HCT116 (cell line): ENCODE measurements around the gene PCSK9.

ENCODE experiments used
- CTCF ChIP-seq, 3 experiments: fragments of 200-600 bp in 1 of 3; sonication (generic) in 1 of 3; IDR thresholded peaks in 2 of 3; conservative IDR thresholded peaks in 1 of 3; 2 replicates each; pipeline ENCODE4 v1.5.1; 2012 to 2017; ENCODE audit warnings: low read depth in 2 of 3, low read length in 2 of 3, antibody characterized with exemption in 1 of 3, borderline replicate concordance in 1 of 3, control low read depth in 1 of 3, mild to moderate bottlenecking in 1 of 3, mixed read lengths in 1 of 3, mixed run types in 1 of 3, moderate library complexity in 1 of 3; ENCODE audit not compliant: insufficient read depth in 1 of 3
- ELF1 ChIP-seq: IDR thresholded peaks from 2 replicates; pipeline ENCODE4 v1.6.1; 2012; ENCODE audit warnings: low read depth, borderline replicate concordance
- EZH2phosphoT487 ChIP-seq: fragments of 200-600 bp; IDR thresholded peaks from 2 replicates; pipeline ENCODE4 v1.6.1; 2018; ENCODE audit warnings: antibody characterized with exemption, borderline replicate concordance
- JUND ChIP-seq: IDR thresholded peaks from 2 replicates; pipeline ENCODE4 v1.6.1; 2012
- POLR2A ChIP-seq: IDR thresholded peaks from 2 replicates; pipeline ENCODE4 v1.7.0; 2011; ENCODE audit warnings: borderline replicate concordance; ENCODE audit not compliant: insufficient read depth, insufficient read length; ENCODE audit errors: extremely low read depth
- RAD21 ChIP-seq: IDR thresholded peaks from 2 replicates; pipeline ENCODE4 v1.6.1; 2012; ENCODE audit warnings: low read depth, mild to moderate bottlenecking
- SP1 ChIP-seq: IDR thresholded peaks from 2 replicates; pipeline ENCODE4 v1.6.1; 2012; ENCODE audit warnings: low read depth

- TF ChIP-seq EZH2phosphoT487 (no peak), CTCF (IDR thresholded peaks at IDR 0.05 in 2 of 3, conservative IDR thresholded peaks at IDR 0.05 in 1 of 3; ENCODE audit: borderline replicate concordance in 1 of 3, insufficient read depth in 1 of 3, low read depth in 2 of 3, low read length in 2 of 3) (no peak), RAD21 (no peak), ELF1 (no peak), POLR2A (no peak), JUND (no peak), SP1 (no peak)
Observed at GRCh38 chr1:55012661-55013060, 26.7 kb upstream of the PCSK9 start.
